ENCODE data around the gene SMTNL2.
"Not testable (repeated sequence)": the region's sequence is repeated elsewhere in the genome, so short reads cannot be mapped to it uniquely, and the experiment has no call there.

Gene SMTNL2

GRCh38 chr17:4605826-4606225, 21.5 kb downstream of the SMTNL2 start:
- peak; percentile 27 to 68 for DNase-seq

- DNase-seq = no peak
Observed at GRCh38 chr17:4607261-4607741, 23.0 kb downstream of the SMTNL2 start.

- DNase-seq = peak; percentile 71 to 76
Observed at GRCh38 chr17:4607773-4608187, 23.5 kb downstream of the SMTNL2 start.

GRCh38 chr17:4609761-4610160, 25.4 kb downstream of the SMTNL2 start:
- DNase-seq = no peak

GRCh38 chr17:4610162-4610561, 25.8 kb downstream of the SMTNL2 start:
- DNase-seq = no peak

- no peak for DNase-seq
Observed at GRCh38 chr17:4610656-4611055, 26.3 kb downstream of the SMTNL2 start.

- DNase-seq = no peak
Observed at GRCh38 chr17:4616476-4616875, 32.1 kb downstream of the SMTNL2 start.

GRCh38 chr17:4617090-4617489, 32.8 kb downstream of the SMTNL2 start:
- DNase-seq = no peak

GRCh38 chr17:4617590-4618351, 33.4 kb downstream of the SMTNL2 start:
- DNase-seq = no peak

- no peak for DNase-seq
Observed at GRCh38 chr17:4620531-4621101, 36.3 kb downstream of the SMTNL2 start.

- no peak for DNase-seq
Observed at GRCh38 chr17:4622375-4622774, 38.0 kb downstream of the SMTNL2 start.

GRCh38 chr17:4623249-4623648, 38.9 kb downstream of the SMTNL2 start:
- DNase-seq = peak; percentile 45 to 71

- peak; percentile 75 to 94 for DNase-seq
Observed at GRCh38 chr17:4624451-4624911, 40.2 kb downstream of the SMTNL2 start.

- no peak for DNase-seq
Observed at GRCh38 chr17:4625181-4625617, 40.9 kb downstream of the SMTNL2 start.

GRCh38 chr17:4626734-4627256, 42.5 kb downstream of the SMTNL2 start:
- no peak for DNase-seq

- no peak for DNase-seq
Observed at GRCh38 chr17:4631431-4631830, 47.1 kb downstream of the SMTNL2 start.

- no peak for DNase-seq
Observed at GRCh38 chr17:4631836-4632580, 47.7 kb downstream of the SMTNL2 start.

GRCh38 chr17:4632581-4632920, 48.2 kb downstream of the SMTNL2 start:
- DNase-seq = no peak

GRCh38 chr17:4633643-4634042, 49.3 kb downstream of the SMTNL2 start:
- DNase-seq = no peak

- no peak for DNase-seq
Observed at GRCh38 chr17:4634976-4635375, 50.6 kb downstream of the SMTNL2 start.

GRCh38 chr17:4635823-4636375, 51.6 kb downstream of the SMTNL2 start:
- DNase-seq = peak; percentile 57 to 67

GRCh38 chr17:4636474-4637100, 52.3 kb downstream of the SMTNL2 start:
- DNase-seq = no peak

GRCh38 chr17:4638766-4639165, 54.4 kb downstream of the SMTNL2 start:
- not testable (repeated sequence) for DNase-seq
